BE2C (cell line): ENCODE measurements around the gene CEP350.

Experiments used
- DNase-seq: peaks from one replicate; pipeline ENCODE4 v3.0.0-alpha.2; 2020
- H3K27me3 ChIP-seq: fragments of 250-450 bp; sonication (Bioruptor Pico); 2 replicates; pipeline ENCODE4 v1.5.1; 2020; ENCODE audit warnings: mild to moderate bottlenecking
- H3K36me3 ChIP-seq: fragments of 250-450 bp; sonication (Bioruptor Pico); 2 replicates; pipeline ENCODE4 v1.5.1; 2020; ENCODE audit warnings: mild to moderate bottlenecking
- H3K4me1 ChIP-seq: fragments of 250-450 bp; sonication (Bioruptor Pico); 2 replicates; pipeline ENCODE4 v1.5.1; 2020
- H3K4me3 ChIP-seq: 2 replicates; pipeline ENCODE4 v1.5.1; 2011; ENCODE audit warnings: low read depth, low read length
- H3K9me3 ChIP-seq: fragments of 250-450 bp; sonication (Bioruptor Pico); 2 replicates; pipeline ENCODE4 v1.5.1; 2020
- CTCF ChIP-seq: IDR thresholded peaks from 2 replicates; pipeline ENCODE4 v1.5.1; 2012; ENCODE audit warnings: mild to moderate bottlenecking, low read depth, low read length

CEP350 gene

GRCh38 chr1:180112984-180113647 lies 158.5 kb downstream of the CEP350 start:
- Histone ChIP-seq H3K4me1 (peaks cover 4% of the 10 kb centered on the region; the same call in 1 of the 2 replicates), H3K27me3 (no peaks in the 10 kb centered on the region), H3K36me3 (peaks cover 19% of the 10 kb centered on the region), H3K4me3 (no peak overlapping the region), H3K9me3 (no peaks in the 10 kb centered on the region)
- no peak for TF ChIP-seq CTCF
- no peak for DNase-seq

GRCh38 chr1:180114396-180114945 lies 159.9 kb downstream of the CEP350 start:
- no peak for DNase-seq
- Histone ChIP-seq H3K4me1 (peaks cover 4% of the 10 kb centered on the region; the same call in 1 of the 2 replicates), H3K36me3 (peaks cover 17% of the 10 kb centered on the region), H3K27me3 (no peaks in the 10 kb centered on the region), H3K9me3 (no peaks in the 10 kb centered on the region), H3K4me3 (no peak overlapping the region)
- no peak for TF ChIP-seq CTCF

- peak; percentile 30 for DNase-seq
- H3K4me3 ChIP-seq = no peak overlapping the region
- peaks cover 4% of the 10 kb centered on the region; the same call in 1 of the 2 replicates for H3K4me1 ChIP-seq
- H3K9me3 ChIP-seq = no peaks in the 10 kb centered on the region
- H3K27me3 ChIP-seq = no peaks in the 10 kb centered on the region
- H3K36me3 ChIP-seq = no peaks in the 10 kb centered on the region; the same call in none of the 2 replicates
- no peak for TF ChIP-seq CTCF
Measured at GRCh38 chr1:180116964-180117763, 162.6 kb downstream of the CEP350 start.

- H3K9me3 ChIP-seq = no peaks in the 10 kb centered on the region
- DNase-seq = no peak
- TF ChIP-seq CTCF = no peak
- no peaks in the 10 kb centered on the region; the same call in none of the 2 replicates for H3K36me3 ChIP-seq
- no peaks in the 10 kb centered on the region for H3K27me3 ChIP-seq
- peaks cover 4% of the 10 kb centered on the region; the same call in 1 of the 2 replicates for H3K4me1 ChIP-seq
- H3K4me3 ChIP-seq = no peak overlapping the region
Measured at GRCh38 chr1:180117764-180118116, 163.1 kb downstream of the CEP350 start.

GRCh38 chr1:180119837-180120236 lies 165.2 kb downstream of the CEP350 start:
- Histone ChIP-seq H3K4me1 (peaks cover 4% of the 10 kb centered on the region; the same call in 1 of the 2 replicates), H3K9me3 (no peaks in the 10 kb centered on the region), H3K4me3 (no peak overlapping the region), H3K27me3 (no peaks in the 10 kb centered on the region), H3K36me3 (no peaks in the 10 kb centered on the region; the same call in 1 of the 2 replicates)
- DNase-seq = no peak
- no peak for TF ChIP-seq CTCF
